H1 (cell line): ENCODE measurements around the gene ZBTB7B. TPM values are rescaled to one million over a fixed set of nuclear protein-coding genes. Genes with fewer than 3 reads are reported as not detected.

Source experiments
- CEBPB ChIP-seq: IDR thresholded peaks from 2 replicates; pipeline ENCODE4 v1.6.1; 2012; ENCODE audit warnings: low read depth, low read length
- SUZ12 ChIP-seq: fragments of 200-600 bp; sonication (generic); IDR thresholded peaks from 2 replicates; pipeline ENCODE4 v1.6.1; 2012; ENCODE audit warnings: mild to moderate bottlenecking, inconsistent platforms, low read length, moderate library complexity, mixed read lengths
- polyA plus RNA-seq, 7 experiments: library from polyadenylated mRNA; depleted of rRNA in 3 of 7; stranded (reverse) in 5 of 7; unstranded in 2 of 7; fragments of >200 nt in 5 of 7; fragments of 200-250 nt in 2 of 7; gene quantifications; 1 replicate in 5 of 7; 2 replicates in 1 of 7; 4 replicates in 1 of 7; pipeline versions ENCODE4 v1.2.1 to v1.2.3, GENCODE V29; 2011 to 2013; ENCODE audit warnings: missing spikeins in 2 of 7, mixed read lengths in 2 of 7
- total RNA-seq: library from RNA; stranded (reverse); fragmentation: NEBNext Ultra II Directional; extraction: Animal tissue kit (Norgen Biotek cat#: 25700); gene quantifications from 2 replicates; pipeline ENCODE4 v1.2.1, GENCODE V29; 2021

ZBTB7B gene
- total and polyA plus RNA-seq, 2 of the 8 experiments (the other 6 are each of a cell fraction or from before 2014, with no cell fraction given), result 24.5 to 36.9 TPM

DNA sequence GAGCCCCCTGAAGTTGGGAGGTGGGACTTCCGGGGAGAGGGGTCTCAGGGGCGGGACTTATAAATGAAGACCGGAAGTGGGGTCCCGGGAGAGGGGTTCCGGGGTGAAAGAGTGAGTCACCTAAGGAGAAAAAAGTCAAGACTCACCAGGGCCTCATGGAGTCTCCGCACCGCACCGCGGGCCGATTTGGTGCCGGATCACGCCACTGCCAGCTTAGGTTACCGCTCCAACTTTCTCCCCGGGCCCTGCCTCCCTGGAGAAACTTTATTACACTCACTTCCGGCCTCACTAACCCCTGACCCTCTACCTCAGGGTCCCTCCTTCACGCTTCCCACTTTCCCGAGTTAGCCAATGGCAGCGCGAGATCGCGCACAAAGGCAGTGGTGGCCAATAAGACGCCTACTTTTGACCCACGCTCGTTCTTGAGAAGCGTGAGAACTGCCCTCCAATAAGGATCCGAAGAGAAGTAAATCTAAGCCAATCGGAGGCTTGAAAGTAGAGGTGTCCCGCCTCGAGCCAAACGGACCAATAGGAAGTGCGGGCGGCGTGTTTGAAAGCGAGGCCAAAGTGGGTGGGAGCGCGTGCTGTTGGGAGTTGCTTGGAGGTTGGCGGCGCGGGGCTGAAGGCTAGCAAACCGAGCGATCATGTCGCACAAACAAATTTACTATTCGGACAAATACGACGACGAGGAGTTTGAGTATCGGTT, 28.3 kb upstream of the ZBTB7B start, which contains the start of gene CKS1B (continued):
- TF ChIP-seq SUZ12 (no peak), CEBPB (no peak)
